Measurements from ENCODE around the gene ATP10A.
"Not testable (repeated sequence)": the region's sequence is repeated elsewhere in the genome, so short reads cannot be mapped to it uniquely, and the experiment has no call there.

The ATP10A gene

GRCh38 chr15:25789211-25789610 lies 73.9 kb downstream of the ATP10A start:
- no peak for DNase-seq

GRCh38 chr15:25787855-25788520 lies 75.1 kb downstream of the ATP10A start:
- no peak for DNase-seq

GRCh38 chr15:25787381-25787780 lies 75.7 kb downstream of the ATP10A start:
- no peak for DNase-seq

- DNase-seq, result no peak
These were observed 77.1 kb downstream of the ATP10A start for GRCh38 chr15:25786040-25786439.

GRCh38 chr15:25785641-25786025 lies 77.5 kb downstream of the ATP10A start:
- DNase-seq, result no peak

- DNase-seq, result no peak
These were observed 78.1 kb downstream of the ATP10A start for GRCh38 chr15:25784876-25785640.

- no peak for DNase-seq
These were observed 79.3 kb downstream of the ATP10A start for GRCh38 chr15:25783607-25784540.

- DNase-seq, result no peak
These were observed 80.0 kb downstream of the ATP10A start for GRCh38 chr15:25783134-25783533.

GRCh38 chr15:25780479-25781255 lies 82.5 kb downstream of the ATP10A start:
- no peak for DNase-seq

- DNase-seq, result no peak
These were observed 85.0 kb downstream of the ATP10A start for GRCh38 chr15:25778161-25778560.

- DNase-seq, result no peak
These were observed 86.1 kb downstream of the ATP10A start for GRCh38 chr15:25777037-25777436.

- no peak for DNase-seq
These were observed 86.9 kb downstream of the ATP10A start for GRCh38 chr15:25776071-25776746.

- no peak for DNase-seq
These were observed 87.7 kb downstream of the ATP10A start for GRCh38 chr15:25775317-25775912.

- no peak for DNase-seq
These were observed 88.3 kb downstream of the ATP10A start for GRCh38 chr15:25774871-25775270.

GRCh38 chr15:25773248-25773647 lies 89.9 kb downstream of the ATP10A start:
- no peak for DNase-seq

GRCh38 chr15:25772500-25772899 lies 90.6 kb downstream of the ATP10A start:
- DNase-seq, result no peak

GRCh38 chr15:25771736-25772135 lies 91.4 kb downstream of the ATP10A start:
- DNase-seq, result not testable (repeated sequence)

GRCh38 chr15:25771338-25771706 lies 91.8 kb downstream of the ATP10A start:
- no peak for DNase-seq

- DNase-seq, result no peak
These were observed 92.3 kb downstream of the ATP10A start for GRCh38 chr15:25770618-25771337.

- DNase-seq, result no peak
These were observed 93.1 kb downstream of the ATP10A start for GRCh38 chr15:25770031-25770430.

- DNase-seq, result no peak
These were observed 94.9 kb downstream of the ATP10A start for GRCh38 chr15:25768271-25768670.
